ENCODE measurements around the gene KAT5. TPM values are rescaled to one million over a fixed set of nuclear protein-coding genes. Genes with fewer than 3 reads are reported as not detected.

The KAT5 gene
- total RNA-seq, 1 donor from 2014 or later = 34.8 TPM

DNA sequence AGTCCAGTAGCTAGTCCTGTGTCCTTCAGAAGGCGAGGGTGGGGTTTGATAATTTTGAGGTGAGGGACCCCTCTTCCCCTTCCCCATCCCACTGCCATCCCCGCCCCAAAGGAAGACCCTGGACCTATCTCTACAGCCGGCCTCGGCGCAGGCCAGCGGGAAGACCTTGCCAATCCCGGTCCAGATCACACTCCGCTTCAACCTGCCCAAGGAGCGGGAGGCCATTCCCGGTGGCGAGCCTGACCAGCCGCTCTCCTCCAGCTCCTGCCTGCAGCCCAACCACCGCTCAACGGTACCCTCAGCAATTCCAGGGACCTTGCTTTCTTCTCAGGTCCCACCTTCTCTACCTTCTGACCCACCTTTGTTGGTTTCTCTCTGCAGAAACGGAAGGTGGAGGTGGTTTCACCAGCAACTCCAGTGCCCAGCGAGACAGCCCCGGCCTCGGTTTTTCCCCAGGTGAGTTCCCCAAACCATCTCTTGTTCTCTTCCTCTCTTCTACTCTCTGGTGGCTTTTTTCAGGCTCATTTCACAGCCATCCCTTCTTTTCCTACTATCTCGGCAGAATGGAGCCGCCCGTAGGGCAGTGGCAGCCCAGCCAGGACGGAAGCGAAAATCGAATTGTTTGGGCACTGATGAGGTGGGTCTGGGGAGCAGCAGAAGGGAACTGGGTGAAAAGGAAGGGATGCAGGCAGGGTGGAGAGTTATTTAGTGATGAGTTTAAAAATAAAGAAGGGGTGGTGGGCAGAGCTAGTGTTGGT, 1.3 kb downstream of the KAT5 start:
- no peak for DNase-seq (ENCODE audit: low read depth)
- no peak overlapping the region for H3K4me3 ChIP-seq (ENCODE audit: low read depth, low read length)
- H3K36me3 ChIP-seq (ENCODE audit: control insufficient read depth, insufficient read depth, low read length) = peaks cover 36% of the 10 kb centered on the region
- no peaks in the 10 kb centered on the region for H3K27me3 ChIP-seq (ENCODE audit: control insufficient read depth, insufficient read depth, low read length)
- no peak for FAIRE-seq
- TF ChIP-seq, protein P1, sequence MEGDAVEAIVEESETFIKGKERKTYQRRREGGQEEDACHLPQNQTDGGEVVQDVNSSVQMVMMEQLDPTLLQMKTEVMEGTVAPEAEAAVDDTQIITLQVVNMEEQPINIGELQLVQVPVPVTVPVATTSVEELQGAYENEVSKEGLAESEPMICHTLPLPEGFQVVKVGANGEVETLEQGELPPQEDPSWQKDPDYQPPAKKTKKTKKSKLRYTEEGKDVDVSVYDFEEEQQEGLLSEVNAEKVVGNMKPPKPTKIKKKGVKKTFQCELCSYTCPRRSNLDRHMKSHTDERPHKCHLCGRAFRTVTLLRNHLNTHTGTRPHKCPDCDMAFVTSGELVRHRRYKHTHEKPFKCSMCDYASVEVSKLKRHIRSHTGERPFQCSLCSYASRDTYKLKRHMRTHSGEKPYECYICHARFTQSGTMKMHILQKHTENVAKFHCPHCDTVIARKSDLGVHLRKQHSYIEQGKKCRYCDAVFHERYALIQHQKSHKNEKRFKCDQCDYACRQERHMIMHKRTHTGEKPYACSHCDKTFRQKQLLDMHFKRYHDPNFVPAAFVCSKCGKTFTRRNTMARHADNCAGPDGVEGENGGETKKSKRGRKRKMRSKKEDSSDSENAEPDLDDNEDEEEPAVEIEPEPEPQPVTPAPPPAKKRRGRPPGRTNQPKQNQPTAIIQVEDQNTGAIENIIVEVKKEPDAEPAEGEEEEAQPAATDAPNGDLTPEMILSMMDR (IDR thresholded peaks at IDR 0.05; ENCODE audit: insufficient read depth, low read length, severe bottlenecking) = no peak

DNA sequence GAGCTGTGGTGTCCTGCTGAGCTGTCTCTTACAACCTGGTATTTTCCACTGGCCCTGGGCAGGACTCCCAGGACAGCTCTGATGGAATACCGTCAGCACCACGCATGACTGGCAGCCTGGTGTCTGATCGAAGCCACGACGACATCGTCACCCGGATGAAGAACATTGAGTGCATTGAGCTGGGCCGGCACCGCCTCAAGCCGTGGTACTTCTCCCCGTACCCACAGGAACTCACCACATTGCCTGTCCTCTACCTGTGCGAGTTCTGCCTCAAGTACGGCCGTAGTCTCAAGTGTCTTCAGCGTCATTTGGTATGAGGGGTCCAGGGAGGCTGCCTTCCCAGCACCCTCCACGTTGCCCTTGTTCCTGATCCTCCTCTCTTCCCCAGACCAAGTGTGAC, 2.4 kb downstream of the KAT5 start:
- H3K36me3 ChIP-seq (ENCODE audit: control insufficient read depth, insufficient read depth, low read length) = peaks cover 43% of the 10 kb centered on the region
- H3K27me3 ChIP-seq (ENCODE audit: control insufficient read depth, insufficient read depth, low read length) = no peaks in the 10 kb centered on the region
- H3K4me3 ChIP-seq (ENCODE audit: low read depth, low read length) = no peak overlapping the region
- DNase-seq (ENCODE audit: low read depth) (no peak), FAIRE-seq (no peak)
- TF ChIP-seq, protein P1 (IDR thresholded peaks at IDR 0.05; ENCODE audit: insufficient read depth, low read length, severe bottlenecking) = no peak

DNA sequence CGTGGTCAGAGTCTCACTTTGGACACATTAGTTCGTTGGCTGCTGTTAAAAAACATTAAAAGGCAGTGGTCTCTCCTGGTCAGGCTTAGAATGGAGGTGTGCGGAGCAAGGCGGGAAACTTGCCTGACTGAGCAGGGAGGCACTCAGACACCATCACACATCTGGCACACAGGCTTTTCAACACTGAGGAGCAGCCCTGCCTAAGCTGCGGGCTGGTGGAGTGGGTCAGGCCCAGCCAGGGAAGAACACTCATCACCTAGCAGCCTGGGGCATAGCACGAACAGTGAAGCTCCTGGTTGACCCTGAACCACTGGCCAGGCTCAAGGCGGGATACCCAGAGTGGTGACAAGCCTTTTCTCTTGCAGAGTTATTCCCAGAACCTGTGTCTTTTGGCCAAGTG, 4.2 kb downstream of the KAT5 start:
- no peak for FAIRE-seq
- DNase-seq (ENCODE audit: low read depth) = no peak
- H3K4me3 ChIP-seq (ENCODE audit: low read depth, low read length) = no peak overlapping the region
- H3K36me3 ChIP-seq (ENCODE audit: control insufficient read depth, insufficient read depth, low read length) = peaks cover 43% of the 10 kb centered on the region
- TF ChIP-seq, protein P1 (IDR thresholded peaks at IDR 0.05; ENCODE audit: insufficient read depth, low read length, severe bottlenecking) = no peak
- no peaks in the 10 kb centered on the region for H3K27me3 ChIP-seq (ENCODE audit: control insufficient read depth, insufficient read depth, low read length)

DNA sequence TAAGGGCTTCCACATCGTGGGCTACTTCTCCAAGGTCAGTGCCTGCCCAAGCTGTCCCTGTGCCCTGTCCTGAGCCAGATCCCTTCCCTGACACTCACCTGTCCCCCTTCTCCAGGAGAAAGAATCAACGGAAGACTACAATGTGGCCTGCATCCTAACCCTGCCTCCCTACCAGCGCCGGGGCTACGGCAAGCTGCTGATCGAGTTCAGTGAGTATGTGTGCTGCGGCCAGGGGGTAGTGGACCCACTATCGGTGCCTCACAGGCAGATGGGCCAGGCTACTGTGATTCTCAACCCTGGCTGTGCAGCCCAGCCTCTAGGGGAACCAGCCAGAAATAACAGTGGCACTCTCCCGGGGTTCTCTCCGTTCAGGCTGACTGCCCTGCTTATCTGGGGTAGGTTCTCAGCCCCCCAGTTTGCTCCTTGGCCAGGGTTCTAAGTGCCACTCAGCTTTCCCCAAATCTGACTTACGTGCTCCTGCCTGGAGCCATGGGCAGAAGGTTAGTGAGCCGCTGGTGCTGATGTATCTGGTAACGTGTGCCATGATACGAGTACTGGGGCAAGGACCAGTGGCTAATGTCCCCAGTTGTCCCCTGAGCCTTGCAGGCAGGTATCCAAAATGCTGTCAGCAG, 4.8 kb downstream of the KAT5 start:
- TF ChIP-seq, protein P1 (IDR thresholded peaks at IDR 0.05; ENCODE audit: insufficient read depth, low read length, severe bottlenecking) = no peak
- DNase-seq (ENCODE audit: low read depth) = no peak
- Histone ChIP-seq H3K27me3 (ENCODE audit: control insufficient read depth, insufficient read depth, low read length) (no peaks in the 10 kb centered on the region), H3K36me3 (ENCODE audit: control insufficient read depth, insufficient read depth, low read length) (peaks cover 43% of the 10 kb centered on the region), H3K4me3 (ENCODE audit: low read depth, low read length) (no peak overlapping the region)
- no peak for FAIRE-seq

GRCh38 chr11:65717906-65718305, 5.9 kb downstream of the KAT5 start:
- H3K4me3 ChIP-seq (ENCODE audit: low read depth, low read length) = no peak overlapping the region
- peaks cover 43% of the 10 kb centered on the region for H3K36me3 ChIP-seq (ENCODE audit: control insufficient read depth, insufficient read depth, low read length)
- DNase-seq (ENCODE audit: low read depth) (no peak), FAIRE-seq (no peak)
- TF ChIP-seq, protein P1 (IDR thresholded peaks at IDR 0.05; ENCODE audit: insufficient read depth, low read length, severe bottlenecking) = no peak
- no peaks in the 10 kb centered on the region for H3K27me3 ChIP-seq (ENCODE audit: control insufficient read depth, insufficient read depth, low read length)

Measured in bronchial epithelial cell (primary cell).